SU-DHL-6 (cell line): Measurements from ENCODE around the gene INO80B.

Source experiments
- H2AFZ ChIP-seq: fragments of 200-600 bp; sonication (generic); 2 replicates; pipeline ENCODE4 v1.6.1; 2014; ENCODE audit warnings: low read depth, mild to moderate bottlenecking, moderate library complexity, mixed read lengths, antibody characterized with exemption, low read length; ENCODE audit not compliant: severe bottlenecking
- H3F3A ChIP-seq: fragments of 200-600 bp; shearing (Covaris generic); 2 replicates; pipeline ENCODE4 v1.6.0; 2016; ENCODE audit warnings: antibody characterized with exemption, mild to moderate bottlenecking; ENCODE audit not compliant: insufficient read depth
- H3K27ac ChIP-seq: fragments of 200-600 bp; sonication (generic); 2 replicates; pipeline ENCODE4 v1.5.1; 2016; ENCODE audit warnings: low read depth, mild to moderate bottlenecking, low read length, moderate library complexity, mixed read lengths
- H3K27me3 ChIP-seq: fragments of 200-600 bp; sonication (generic), shearing (Covaris generic); 2 replicates; pipeline ENCODE4 v1.6.0; 2014; ENCODE audit warnings: mild to moderate bottlenecking, low read length
- H3K36me3 ChIP-seq: fragments of 200-600 bp; sonication (generic); 2 replicates; pipeline ENCODE4 v1.6.1; 2014; ENCODE audit warnings: mild to moderate bottlenecking, low read length, mixed read lengths
- H3K4me2 ChIP-seq: fragments of 300-600, 200-600 bp; shearing (Covaris generic), sonication (generic); 2 replicates; pipeline ENCODE4 v1.6.0; 2014; ENCODE audit warnings: low read length, low read depth, mild to moderate bottlenecking; ENCODE audit not compliant: poor library complexity, severe bottlenecking
- H3K4me3 ChIP-seq: fragments of 200-600 bp; sonication (generic); 2 replicates; pipeline ENCODE4 v1.5.1; 2014; ENCODE audit warnings: antibody characterized with exemption, low read length, mild to moderate bottlenecking, mixed read lengths; ENCODE audit not compliant: insufficient read depth, poor library complexity, severe bottlenecking
- H3K79me2 ChIP-seq: fragments of 200-600 bp; sonication (generic); 2 replicates; pipeline ENCODE4 v1.6.1; 2014; ENCODE audit warnings: mild to moderate bottlenecking, low read length, moderate library complexity; ENCODE audit not compliant: insufficient read depth
- H3K9ac ChIP-seq: fragments of 200-600 bp; sonication (generic); 2 replicates; pipeline ENCODE4 v1.7.0; 2014; ENCODE audit warnings: mild to moderate bottlenecking, low read length
- H3K9me2 ChIP-seq: fragments of 200-600 bp; sonication (generic); replicated peaks from 2 replicates; pipeline ENCODE4 v1.6.1; 2014; ENCODE audit warnings: low read length; ENCODE audit not compliant: insufficient read depth
- H3K9me3 ChIP-seq: fragments of 200-600 bp; sonication (generic); 2 replicates; pipeline ENCODE4 v1.6.1; 2014; ENCODE audit warnings: low read length, mixed read lengths; ENCODE audit not compliant: insufficient read depth
- H4K20me1 ChIP-seq: fragments of 200-600 bp; sonication (generic); 2 replicates; pipeline ENCODE4 v1.6.1; 2014; ENCODE audit warnings: low read depth, mild to moderate bottlenecking, antibody characterized with exemption, low read length, moderate library complexity, mixed read lengths
- EZH2phosphoT487 ChIP-seq: fragments of 200-600 bp; sonication (generic), shearing (Covaris generic); conservative IDR thresholded peaks from 2 replicates; pipeline ENCODE4 v1.6.1; 2018; ENCODE audit warnings: mild to moderate bottlenecking, antibody characterized with exemption, low read length, moderate library complexity, mixed read lengths
- TF ChIP-seq, protein P1 (sequence below): fragments of 200-600 bp; sonication (generic); IDR thresholded peaks from one replicate; pipeline ENCODE4 v1.5.1; 2017; ENCODE audit warnings: antibody characterized with exemption, mild to moderate bottlenecking, low read length, moderate library complexity; ENCODE audit not compliant: insufficient read depth, poor library complexity, severe bottlenecking

Gene INO80B

DNA sequence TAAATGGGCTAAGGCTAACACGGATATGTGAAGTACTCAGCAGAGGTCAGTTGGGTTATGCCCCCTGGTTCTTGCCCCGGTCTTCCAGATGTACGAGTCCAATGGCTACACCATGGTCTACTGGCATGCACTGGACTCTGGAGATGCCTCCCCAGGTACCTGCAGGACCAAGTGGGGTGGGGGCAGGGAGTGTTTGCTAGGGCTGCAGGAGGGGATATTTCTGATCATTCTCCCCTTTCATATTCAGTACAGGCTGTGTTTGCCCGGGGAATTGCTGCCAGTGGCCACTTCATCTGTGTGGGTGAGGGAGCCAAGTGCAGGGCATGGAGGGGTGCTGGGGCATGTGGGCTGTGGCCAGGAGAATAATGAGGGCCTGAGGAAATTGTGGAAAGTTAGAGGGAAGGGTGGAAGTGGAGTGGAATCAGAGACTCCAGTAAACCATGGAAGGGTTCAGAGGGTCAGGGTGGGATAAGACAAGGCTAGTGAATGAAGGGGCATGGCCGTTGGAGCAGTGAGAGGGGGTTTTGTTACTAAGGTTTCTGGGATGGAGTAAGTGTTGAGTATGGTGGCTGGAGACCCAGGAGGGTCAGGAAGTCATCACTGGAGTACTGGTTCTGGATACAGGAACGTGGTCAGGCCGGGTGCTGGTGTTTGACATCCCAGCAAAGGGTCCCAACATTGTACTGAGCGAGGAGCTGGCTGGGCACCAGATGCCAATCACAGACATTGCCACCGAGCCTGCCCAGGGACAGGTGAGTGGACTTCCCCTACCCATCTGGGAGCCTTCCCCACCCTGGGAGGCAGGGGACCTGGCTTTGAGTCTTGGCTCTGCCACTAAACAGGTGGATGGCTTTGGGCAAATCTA, 31.4 kb upstream of the INO80B start:
- H3K27me3 ChIP-seq = no peaks in the 10 kb centered on the region
- no peak overlapping the region for H3K4me2 ChIP-seq
- H3K9ac ChIP-seq = no peak overlapping the region
- H3K4me3 ChIP-seq = no peak overlapping the region
- no peaks in the 10 kb centered on the region for H3K9me2 ChIP-seq
- H4K20me1 ChIP-seq = no peaks in the 10 kb centered on the region
- TF ChIP-seq, protein P1, sequence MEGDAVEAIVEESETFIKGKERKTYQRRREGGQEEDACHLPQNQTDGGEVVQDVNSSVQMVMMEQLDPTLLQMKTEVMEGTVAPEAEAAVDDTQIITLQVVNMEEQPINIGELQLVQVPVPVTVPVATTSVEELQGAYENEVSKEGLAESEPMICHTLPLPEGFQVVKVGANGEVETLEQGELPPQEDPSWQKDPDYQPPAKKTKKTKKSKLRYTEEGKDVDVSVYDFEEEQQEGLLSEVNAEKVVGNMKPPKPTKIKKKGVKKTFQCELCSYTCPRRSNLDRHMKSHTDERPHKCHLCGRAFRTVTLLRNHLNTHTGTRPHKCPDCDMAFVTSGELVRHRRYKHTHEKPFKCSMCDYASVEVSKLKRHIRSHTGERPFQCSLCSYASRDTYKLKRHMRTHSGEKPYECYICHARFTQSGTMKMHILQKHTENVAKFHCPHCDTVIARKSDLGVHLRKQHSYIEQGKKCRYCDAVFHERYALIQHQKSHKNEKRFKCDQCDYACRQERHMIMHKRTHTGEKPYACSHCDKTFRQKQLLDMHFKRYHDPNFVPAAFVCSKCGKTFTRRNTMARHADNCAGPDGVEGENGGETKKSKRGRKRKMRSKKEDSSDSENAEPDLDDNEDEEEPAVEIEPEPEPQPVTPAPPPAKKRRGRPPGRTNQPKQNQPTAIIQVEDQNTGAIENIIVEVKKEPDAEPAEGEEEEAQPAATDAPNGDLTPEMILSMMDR = no peak
- TF ChIP-seq EZH2phosphoT487 = no peak
- no peaks in the 10 kb centered on the region for H3K79me2 ChIP-seq
- no peak overlapping the region for H2AFZ ChIP-seq
- no peaks in the 10 kb centered on the region; the same call in 1 of the 2 replicates for H3F3A ChIP-seq
- H3K27ac ChIP-seq = no peak overlapping the region
- no peaks in the 10 kb centered on the region for H3K36me3 ChIP-seq
- no peaks in the 10 kb centered on the region for H3K9me3 ChIP-seq

DNA sequence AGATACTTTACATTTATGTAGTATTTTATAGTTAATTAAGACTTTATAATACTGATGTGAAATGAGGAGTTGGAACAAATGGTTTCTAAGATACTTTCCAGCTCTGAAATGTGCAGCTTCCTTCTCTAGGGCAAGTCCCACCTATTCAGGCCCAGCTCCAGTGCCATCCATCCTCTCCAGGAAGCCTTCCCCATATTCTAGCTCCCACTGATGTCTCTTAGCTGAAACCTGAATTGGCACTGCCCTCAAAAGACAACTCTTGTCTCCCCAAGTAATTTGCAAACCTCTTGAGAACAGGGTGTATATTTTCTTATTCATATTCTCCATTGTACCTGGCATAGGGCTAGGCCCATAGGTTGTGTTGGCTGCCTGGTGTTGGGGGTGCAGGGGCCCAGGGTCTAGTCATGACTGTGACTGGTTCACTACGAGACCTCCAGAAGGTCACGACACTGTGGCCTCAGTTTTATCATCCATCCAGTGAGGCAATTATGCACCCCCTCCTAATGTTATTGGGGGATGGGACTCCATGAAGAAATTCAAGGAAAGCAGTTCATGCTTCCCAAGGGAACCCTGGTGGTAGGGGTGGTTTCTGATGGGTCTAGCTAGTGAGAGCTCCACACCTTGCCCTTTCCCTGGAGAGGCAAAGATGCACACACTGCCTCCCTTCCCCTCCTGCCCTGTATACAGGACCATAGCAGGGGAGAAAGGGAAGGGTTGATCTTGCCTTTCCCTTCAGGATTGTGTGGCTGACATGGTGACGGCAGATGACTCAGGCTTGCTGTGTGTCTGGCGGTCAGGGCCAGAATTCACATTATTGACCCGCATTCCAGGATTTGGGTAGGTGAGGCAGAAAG, 30.5 kb upstream of the INO80B start:
- no peaks in the 10 kb centered on the region for H3K79me2 ChIP-seq
- H3K27me3 ChIP-seq = no peaks in the 10 kb centered on the region
- H3K9me3 ChIP-seq = no peaks in the 10 kb centered on the region
- no peaks in the 10 kb centered on the region for H3K9me2 ChIP-seq
- no peaks in the 10 kb centered on the region for H4K20me1 ChIP-seq
- TF ChIP-seq, protein P1 = no peak
- TF ChIP-seq EZH2phosphoT487 = no peak
- H3K36me3 ChIP-seq = no peaks in the 10 kb centered on the region
- H3K4me2 ChIP-seq = no peak overlapping the region
- no peaks in the 10 kb centered on the region; the same call in 1 of the 2 replicates for H3F3A ChIP-seq
- H2AFZ ChIP-seq = no peak overlapping the region
- H3K4me3 ChIP-seq = no peak overlapping the region
- H3K9ac ChIP-seq = no peak overlapping the region
- no peak overlapping the region for H3K27ac ChIP-seq

DNA sequence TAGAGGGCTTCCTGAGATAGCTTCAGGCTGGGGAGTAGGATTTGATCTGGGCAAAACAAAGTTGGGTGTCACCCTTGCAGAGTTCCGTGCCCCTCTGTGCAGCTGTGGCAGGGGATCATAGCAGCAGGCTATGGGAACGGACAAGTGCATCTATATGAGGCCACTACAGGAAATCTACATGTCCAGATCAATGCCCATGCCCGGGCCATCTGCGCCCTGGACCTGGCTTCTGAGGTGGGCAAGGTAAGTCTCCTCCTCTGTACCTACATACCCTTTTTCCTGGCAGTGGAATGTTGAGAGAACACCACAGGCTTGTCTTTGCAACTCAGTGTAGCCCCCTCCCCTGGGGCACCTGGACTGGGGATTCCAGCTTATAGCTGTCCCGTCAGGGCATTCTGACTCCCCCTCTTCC, 29.9 kb upstream of the INO80B start:
- H3F3A ChIP-seq = no peaks in the 10 kb centered on the region
- H3K9ac ChIP-seq = no peak overlapping the region
- H3K27ac ChIP-seq = no peak overlapping the region

More for the DNA sequence above, 29.9 kb upstream of the INO80B start:
- no peak overlapping the region for H3K4me3 ChIP-seq
- H3K4me2 ChIP-seq = no peak overlapping the region
- no peaks in the 10 kb centered on the region for H3K9me2 ChIP-seq
- no peaks in the 10 kb centered on the region for H4K20me1 ChIP-seq
- no peaks in the 10 kb centered on the region for H3K36me3 ChIP-seq
- no peaks in the 10 kb centered on the region for H3K27me3 ChIP-seq
- H3K9me3 ChIP-seq = no peaks in the 10 kb centered on the region
- no peaks in the 10 kb centered on the region for H3K79me2 ChIP-seq
- no peak overlapping the region for H2AFZ ChIP-seq
- TF ChIP-seq, protein P1 = no peak
- no peak for TF ChIP-seq EZH2phosphoT487
